ENCODE measurements around the gene SLC22A23. TPM values are rescaled to one million over a fixed set of nuclear protein-coding genes. Genes with fewer than 3 reads are reported as not detected.
A peak's percentile ranks its signal among the peaks of the same experiment; 100 is the strongest.

SLC22A23 gene
- total RNA-seq, 1 experiment from 2014 or later = 6.8 TPM

DNA sequence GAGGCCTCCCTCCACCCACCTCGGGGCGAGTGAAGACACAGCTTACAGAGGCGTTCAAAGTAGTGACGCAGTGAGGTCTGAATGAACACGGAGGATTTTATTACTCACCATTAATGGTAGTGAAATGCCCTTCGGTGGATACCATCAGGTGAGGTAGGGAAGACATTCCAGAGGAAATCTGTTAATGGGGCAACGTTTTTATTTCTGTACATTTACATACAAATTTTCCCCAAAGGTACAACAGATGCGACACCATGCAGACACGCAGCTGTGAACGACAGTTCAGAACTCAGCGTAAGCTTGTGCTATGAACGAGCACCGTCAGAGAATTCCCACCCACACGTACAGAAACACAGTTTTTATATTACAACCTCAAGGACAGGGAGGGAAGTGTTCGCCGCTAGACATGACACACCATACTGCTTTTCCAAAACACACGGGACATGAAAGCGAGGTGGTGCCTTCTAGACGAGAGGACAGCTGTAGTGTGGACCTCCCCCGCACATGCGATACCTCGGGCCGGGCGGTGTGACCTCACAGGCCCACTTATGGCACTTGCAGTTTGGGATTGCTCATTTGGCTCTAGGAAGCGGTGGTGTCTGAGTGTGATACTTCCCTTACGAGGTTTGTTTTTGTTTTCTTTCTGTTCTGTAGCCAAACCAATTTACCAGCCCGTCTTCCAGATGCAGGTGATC lies 187.4 kb downstream of the SLC22A23 start:
- H3K27me3 Mint-ChIP-seq (ENCODE audit: low read depth) = no peaks in the 10 kb centered on the region
- no peak overlapping the region for H3K56ac ChIP-seq (ENCODE audit: insufficient read length, low read depth, low read length)
- no CpG with 5 or more reads among the region's 27 CpGs for WGBS (ENCODE audit: extremely low coverage, insufficient read length, low lambda C conversion rate)
- H3K4ac ChIP-seq (ENCODE audit: low read depth, low read length) = no peak overlapping the region
- H4K20me1 ChIP-seq (ENCODE audit: control insufficient read depth, insufficient read depth, insufficient read length) = no peaks in the 10 kb centered on the region
- H2AFZ ChIP-seq (ENCODE audit: low read length) = no peak overlapping the region
- no peaks in the 10 kb centered on the region for H3K23me2 ChIP-seq (ENCODE audit: insufficient read length, low read depth, low read length, poor library complexity, severe bottlenecking)
- peaks cover 6 to 8% of the 10 kb centered on the region in 2 experiments; a peak in 2 of 4 replicates for H3K4me1 Mint-ChIP-seq
- H4K5ac ChIP-seq (ENCODE audit: insufficient read length, low read depth, low read length) = no peak overlapping the region
- no peak overlapping the region for H2BK20ac ChIP-seq (ENCODE audit: low read depth, low read length, poor library complexity, severe bottlenecking)
- no peaks in the 10 kb centered on the region for H3K27me3 ChIP-seq (ENCODE audit: insufficient read depth, low read length)
- H3K14ac ChIP-seq (ENCODE audit: insufficient read depth, low read length) = no peak overlapping the region
- TF ChIP-seq, protein P1, sequence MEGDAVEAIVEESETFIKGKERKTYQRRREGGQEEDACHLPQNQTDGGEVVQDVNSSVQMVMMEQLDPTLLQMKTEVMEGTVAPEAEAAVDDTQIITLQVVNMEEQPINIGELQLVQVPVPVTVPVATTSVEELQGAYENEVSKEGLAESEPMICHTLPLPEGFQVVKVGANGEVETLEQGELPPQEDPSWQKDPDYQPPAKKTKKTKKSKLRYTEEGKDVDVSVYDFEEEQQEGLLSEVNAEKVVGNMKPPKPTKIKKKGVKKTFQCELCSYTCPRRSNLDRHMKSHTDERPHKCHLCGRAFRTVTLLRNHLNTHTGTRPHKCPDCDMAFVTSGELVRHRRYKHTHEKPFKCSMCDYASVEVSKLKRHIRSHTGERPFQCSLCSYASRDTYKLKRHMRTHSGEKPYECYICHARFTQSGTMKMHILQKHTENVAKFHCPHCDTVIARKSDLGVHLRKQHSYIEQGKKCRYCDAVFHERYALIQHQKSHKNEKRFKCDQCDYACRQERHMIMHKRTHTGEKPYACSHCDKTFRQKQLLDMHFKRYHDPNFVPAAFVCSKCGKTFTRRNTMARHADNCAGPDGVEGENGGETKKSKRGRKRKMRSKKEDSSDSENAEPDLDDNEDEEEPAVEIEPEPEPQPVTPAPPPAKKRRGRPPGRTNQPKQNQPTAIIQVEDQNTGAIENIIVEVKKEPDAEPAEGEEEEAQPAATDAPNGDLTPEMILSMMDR (conservative IDR thresholded peaks at IDR 0.05) = no peak
- no peak overlapping the region for H2AK5ac ChIP-seq (ENCODE audit: insufficient read length, low read length)
- H3K23ac ChIP-seq (ENCODE audit: insufficient read length, low read depth, low read length) = no peak overlapping the region
- no peaks in the 10 kb centered on the region for H3K4me1 ChIP-seq (ENCODE audit: insufficient read depth, low read length)
- H2BK5ac ChIP-seq (ENCODE audit: insufficient read length, low read length) = no peak overlapping the region
- no peak overlapping the region for H2BK12ac ChIP-seq (ENCODE audit: insufficient read length, low read depth, low read length)
- DNase-seq = no peak
- H3K27ac ChIP-seq (ENCODE audit: insufficient read length, low read depth, low read length) = no peak overlapping the region
- H3K36me3 Mint-ChIP-seq (ENCODE audit: insufficient read depth in 1 of 3, low read depth in 3 of 3) = peaks cover 44 to 75% (median 72%) of the 10 kb centered on the region in 3 experiments
- H3K4me2 ChIP-seq (ENCODE audit: insufficient read depth, insufficient read length, low read length) = no peak overlapping the region
- H3K27ac Mint-ChIP-seq = peak overlapping the region in 2 of 3 experiments; percentile 41 to 52; a peak in 3 of 7 replicates
- no peaks in the 10 kb centered on the region for H3K79me1 ChIP-seq (ENCODE audit: insufficient read depth, low read depth, low read length, poor library complexity, severe bottlenecking)
- H3T11ph ChIP-seq (ENCODE audit: low read length) = no peak overlapping the region
- H3K79me2 ChIP-seq (ENCODE audit: insufficient read depth, low read length) = peaks cover 2% of the 10 kb centered on the region; the same call in 1 of the 2 replicates
- no peaks in the 10 kb centered on the region for H3K9me3 Mint-ChIP-seq
- H4K8ac ChIP-seq (replicated peaks; ENCODE audit: insufficient read length, low read depth, low read length) = no peak overlapping the region
- no peak overlapping the region for H2BK15ac ChIP-seq (ENCODE audit: low read depth, low read length)
- no peak overlapping the region for H3K18ac ChIP-seq (ENCODE audit: insufficient read length, low read depth, low read length)
- H3K4me3 Mint-ChIP-seq = no peak overlapping the region
- H2BK120ac ChIP-seq (ENCODE audit: low read depth, low read length, poor library complexity, severe bottlenecking) = no peak overlapping the region
- no peak overlapping the region for H4K91ac ChIP-seq (ENCODE audit: insufficient read length, low read depth, low read length)
- H3K9me3 ChIP-seq (ENCODE audit: control insufficient read depth, low read depth, low read length) = no peaks in the 10 kb centered on the region
- no peak overlapping the region for H3K9ac ChIP-seq (ENCODE audit: extremely low read depth, insufficient read length, low read length)
